Vagina (tissue), 2 donors: ENCODE measurements around the gene ZNF827.

Source experiments
- POLR2A ChIP-seq, 2 donors: fragments of 450-650 bp; IDR thresholded peaks; one replicate each; pipeline ENCODE4 v1.6.1; 2017; ENCODE audit warnings: antibody characterized with exemption in 2 of 2, mild to moderate bottlenecking in 2 of 2, moderate library complexity in 2 of 2
- POLR2AphosphoS5 ChIP-seq, 2 donors: sonication (generic); formaldehyde crosslinking; IDR thresholded peaks; one replicate each; pipeline ENCODE4 v1.9.0; 2017; ENCODE audit warnings: antibody characterized with exemption in 2 of 2, mild to moderate bottlenecking in 2 of 2, low read depth in 1 of 2; ENCODE audit not compliant: insufficient read depth in 1 of 2
- TF ChIP-seq, protein P1 (sequence below), 3 experiments: fragments of 450-650 bp in 2 of 3; fragments of 200-600 bp in 1 of 3; sonication (generic) in 1 of 3; IDR thresholded peaks; one replicate each; pipeline ENCODE4 v1.5.1; 2017 to 2019; ENCODE audit warnings: antibody characterized with exemption in 3 of 3, mild to moderate bottlenecking in 2 of 3, moderate library complexity in 2 of 3

- TF ChIP-seq, protein P1, sequence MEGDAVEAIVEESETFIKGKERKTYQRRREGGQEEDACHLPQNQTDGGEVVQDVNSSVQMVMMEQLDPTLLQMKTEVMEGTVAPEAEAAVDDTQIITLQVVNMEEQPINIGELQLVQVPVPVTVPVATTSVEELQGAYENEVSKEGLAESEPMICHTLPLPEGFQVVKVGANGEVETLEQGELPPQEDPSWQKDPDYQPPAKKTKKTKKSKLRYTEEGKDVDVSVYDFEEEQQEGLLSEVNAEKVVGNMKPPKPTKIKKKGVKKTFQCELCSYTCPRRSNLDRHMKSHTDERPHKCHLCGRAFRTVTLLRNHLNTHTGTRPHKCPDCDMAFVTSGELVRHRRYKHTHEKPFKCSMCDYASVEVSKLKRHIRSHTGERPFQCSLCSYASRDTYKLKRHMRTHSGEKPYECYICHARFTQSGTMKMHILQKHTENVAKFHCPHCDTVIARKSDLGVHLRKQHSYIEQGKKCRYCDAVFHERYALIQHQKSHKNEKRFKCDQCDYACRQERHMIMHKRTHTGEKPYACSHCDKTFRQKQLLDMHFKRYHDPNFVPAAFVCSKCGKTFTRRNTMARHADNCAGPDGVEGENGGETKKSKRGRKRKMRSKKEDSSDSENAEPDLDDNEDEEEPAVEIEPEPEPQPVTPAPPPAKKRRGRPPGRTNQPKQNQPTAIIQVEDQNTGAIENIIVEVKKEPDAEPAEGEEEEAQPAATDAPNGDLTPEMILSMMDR (IDR thresholded peaks at IDR 0.05), result no peak
- TF ChIP-seq POLR2A (IDR thresholded peaks at IDR 0.05) (no peak), POLR2AphosphoS5 (IDR thresholded peaks at IDR 0.05; ENCODE audit: insufficient read depth in 1 of 2, low read depth in 1 of 2) (no peak)
Measured at GRCh38 chr4:145907390-145907789, 31.2 kb downstream of the ZNF827 start.
